SU-DHL-6 (cell line): ENCODE data around the gene BTBD9.

Experiments used
- EZH2phosphoT487 ChIP-seq: fragments of 200-600 bp; sonication (generic), shearing (Covaris generic); conservative IDR thresholded peaks from 2 replicates; pipeline ENCODE4 v1.6.1; 2018; ENCODE audit warnings: mild to moderate bottlenecking, antibody characterized with exemption, low read length, moderate library complexity, mixed read lengths
- TF ChIP-seq, protein P1 (sequence below): fragments of 200-600 bp; sonication (generic); IDR thresholded peaks from one replicate; pipeline ENCODE4 v1.5.1; 2017; ENCODE audit warnings: antibody characterized with exemption, mild to moderate bottlenecking, low read length, moderate library complexity; ENCODE audit not compliant: insufficient read depth, poor library complexity, severe bottlenecking

DNA sequence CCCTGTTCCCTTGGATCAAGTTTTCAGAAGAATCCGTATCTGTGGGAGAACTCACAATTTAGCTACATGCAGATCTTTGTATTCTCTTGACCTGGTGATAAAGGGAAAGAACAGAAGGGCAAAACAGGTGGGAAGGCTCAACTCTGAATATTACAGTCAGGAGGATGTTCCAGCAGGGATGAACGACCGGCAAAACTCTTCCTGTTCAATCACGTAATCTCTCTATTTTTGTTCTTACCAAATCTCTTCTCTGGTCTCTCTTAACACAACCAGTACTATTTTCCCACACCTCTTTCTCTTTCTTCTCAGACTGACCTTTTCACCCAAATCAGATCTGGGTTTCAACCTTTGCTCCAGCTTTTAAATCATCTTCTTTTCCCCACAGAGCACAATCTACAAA lies 371.4 kb downstream of the BTBD9 start:
- TF ChIP-seq, protein P1, sequence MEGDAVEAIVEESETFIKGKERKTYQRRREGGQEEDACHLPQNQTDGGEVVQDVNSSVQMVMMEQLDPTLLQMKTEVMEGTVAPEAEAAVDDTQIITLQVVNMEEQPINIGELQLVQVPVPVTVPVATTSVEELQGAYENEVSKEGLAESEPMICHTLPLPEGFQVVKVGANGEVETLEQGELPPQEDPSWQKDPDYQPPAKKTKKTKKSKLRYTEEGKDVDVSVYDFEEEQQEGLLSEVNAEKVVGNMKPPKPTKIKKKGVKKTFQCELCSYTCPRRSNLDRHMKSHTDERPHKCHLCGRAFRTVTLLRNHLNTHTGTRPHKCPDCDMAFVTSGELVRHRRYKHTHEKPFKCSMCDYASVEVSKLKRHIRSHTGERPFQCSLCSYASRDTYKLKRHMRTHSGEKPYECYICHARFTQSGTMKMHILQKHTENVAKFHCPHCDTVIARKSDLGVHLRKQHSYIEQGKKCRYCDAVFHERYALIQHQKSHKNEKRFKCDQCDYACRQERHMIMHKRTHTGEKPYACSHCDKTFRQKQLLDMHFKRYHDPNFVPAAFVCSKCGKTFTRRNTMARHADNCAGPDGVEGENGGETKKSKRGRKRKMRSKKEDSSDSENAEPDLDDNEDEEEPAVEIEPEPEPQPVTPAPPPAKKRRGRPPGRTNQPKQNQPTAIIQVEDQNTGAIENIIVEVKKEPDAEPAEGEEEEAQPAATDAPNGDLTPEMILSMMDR, result no peak
- TF ChIP-seq EZH2phosphoT487, result no peak
